GM12865 (cell line): ENCODE measurements around the gene RIMS1.

Source experiments
- DNase-seq: peaks from one replicate; pipeline ENCODE4 v3.0.0; 2010; ENCODE audit warnings: low read depth
- H3K4me3 ChIP-seq: 2 replicates; pipeline ENCODE4 v1.5.1; 2011; ENCODE audit warnings: mild to moderate bottlenecking, low read depth, low read length, control low read depth
- CTCF ChIP-seq: IDR thresholded peaks from 2 replicates; pipeline ENCODE4 v1.5.1; 2011; ENCODE audit warnings: low read length, control low read depth, low read depth, inconsistent platforms; ENCODE audit not compliant: insufficient read depth; ENCODE audit errors: missing control alignments

Gene RIMS1

GRCh38 chr6:71887744-71888230 is 1.4 kb downstream of the RIMS1 start:
- H3K4me3 ChIP-seq = no peak overlapping the region
- TF ChIP-seq CTCF = no peak

DNA sequence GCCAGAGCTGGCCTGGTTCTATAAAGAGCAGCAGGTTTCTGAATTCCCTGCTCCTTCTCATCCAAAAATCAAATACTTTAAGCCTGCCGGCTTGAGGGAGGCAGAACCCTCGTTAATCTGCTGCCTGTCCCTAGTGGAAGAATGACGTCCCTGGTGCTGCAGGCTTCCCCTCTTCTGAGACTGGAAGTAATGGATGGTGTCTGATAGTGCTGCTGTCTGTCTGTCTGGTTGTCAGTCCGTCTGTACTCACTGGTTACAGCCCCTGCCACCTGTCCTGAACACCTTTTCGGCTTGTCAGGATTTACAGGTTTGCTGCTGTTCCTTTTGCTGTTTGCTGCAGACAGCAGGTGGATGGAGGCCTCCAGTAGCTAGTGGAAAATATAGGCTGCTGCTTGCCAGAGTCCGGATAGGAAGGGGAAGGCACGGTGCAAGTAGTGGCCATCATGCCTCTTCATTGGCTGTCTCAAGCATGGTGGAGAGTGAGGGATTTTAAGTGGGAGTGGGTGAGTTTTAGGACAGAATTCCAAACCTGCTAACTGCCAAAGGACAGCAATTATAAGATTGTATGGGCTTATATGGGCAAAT is 2.5 kb downstream of the RIMS1 start:
- DNase-seq = no peak
- TF ChIP-seq CTCF = no peak
- H3K4me3 ChIP-seq = no peak overlapping the region

More at GRCh38 chr6:71887744-71888230, 1.4 kb downstream of the RIMS1 start:
- DNase-seq = no peak

- TF ChIP-seq CTCF = no peak
- H3K4me3 ChIP-seq = no peak overlapping the region
- DNase-seq = no peak
These were observed 3.0 kb downstream of the RIMS1 start for GRCh38 chr6:71889366-71889765.

GRCh38 chr6:71892641-71893040 is 6.3 kb downstream of the RIMS1 start:
- no peak for TF ChIP-seq CTCF
- DNase-seq = no peak
- no peak overlapping the region for H3K4me3 ChIP-seq

DNA sequence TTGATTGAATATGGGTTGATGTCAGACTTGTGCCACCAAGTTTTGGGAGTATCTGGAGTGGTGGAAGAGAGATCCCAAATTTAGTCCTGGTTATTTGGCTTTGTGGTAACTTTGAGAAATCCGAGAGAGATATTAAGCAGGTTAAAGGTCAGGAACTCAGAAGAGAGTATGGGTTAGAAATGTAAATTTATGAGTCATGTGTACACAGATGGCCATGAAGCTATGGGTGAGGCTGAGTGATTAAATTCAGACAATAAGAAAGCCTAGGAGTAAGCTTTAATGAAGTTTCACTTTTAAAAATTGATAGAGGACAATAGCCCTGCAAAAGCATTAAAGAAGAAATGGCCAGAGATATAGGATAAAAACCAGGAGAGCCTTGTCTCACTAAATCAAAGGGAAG is 14.3 kb downstream of the RIMS1 start:
- no peak overlapping the region for H3K4me3 ChIP-seq
- no peak for DNase-seq
- TF ChIP-seq CTCF = no peak

DNA sequence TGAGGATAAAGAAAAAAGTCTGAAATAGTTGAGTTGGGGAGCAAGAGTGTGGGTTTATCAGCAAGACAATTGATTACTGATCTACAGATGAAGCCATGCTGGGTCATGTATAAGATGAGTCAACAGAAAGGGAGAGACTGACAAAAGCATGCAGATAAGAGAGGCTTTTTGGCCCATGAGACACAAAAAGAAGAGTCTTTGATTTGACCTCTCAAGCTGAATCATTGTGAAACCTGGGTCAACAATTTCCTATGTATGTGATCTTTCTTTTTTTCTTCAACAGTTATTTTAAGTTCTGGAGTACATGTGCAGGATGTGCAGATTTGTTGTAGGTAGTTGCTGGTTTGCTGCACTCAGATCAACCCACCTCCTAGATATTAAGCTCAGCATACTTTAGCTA is 15.9 kb downstream of the RIMS1 start:
- peak; percentile 63 for DNase-seq
- no peak overlapping the region for H3K4me3 ChIP-seq
- no peak for TF ChIP-seq CTCF

DNA sequence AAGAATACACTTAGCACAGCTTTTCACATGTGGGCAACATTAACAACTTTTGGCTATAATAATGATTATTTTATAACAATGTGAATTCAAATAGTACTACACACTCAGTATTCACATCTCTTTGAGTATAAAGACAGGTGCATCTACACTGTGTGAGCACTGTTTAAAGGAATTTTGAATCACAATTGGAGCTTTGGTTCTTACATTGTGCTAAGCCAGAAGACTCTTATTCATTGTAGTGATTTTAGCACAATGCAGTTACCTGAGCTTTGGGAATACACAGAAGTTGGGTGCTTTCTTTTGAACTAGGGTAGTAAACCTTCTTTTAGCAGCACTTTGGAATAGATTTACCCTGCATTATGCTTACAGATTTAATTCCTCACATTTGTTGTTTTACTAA is 20.5 kb downstream of the RIMS1 start:
- DNase-seq = no peak
- TF ChIP-seq CTCF = no peak
- H3K4me3 ChIP-seq = no peak overlapping the region
